Measurements from ENCODE around the gene ZFP30. TPM values are rescaled to one million over a fixed set of nuclear protein-coding genes. Genes with fewer than 3 reads are reported as not detected.
A peak's percentile ranks its signal among the peaks of the same experiment; 100 is the strongest.

ZFP30 gene
- total and polyA plus RNA-seq, 2 of the 4 experiments (the other 2 are of a cell fraction), result 1.7 to 10.2 TPM

- H2AFZ ChIP-seq (replicated peaks; ENCODE audit: low read length, poor library complexity), result peak overlapping the region; percentile 98
- H3K79me1 ChIP-seq (ENCODE audit: low read depth in 1 of 2, low read length in 2 of 2), result no peaks in the 10 kb centered on the region
- intact Hi-C loops (cut with micrococcal nuclease) (loop anchor here (1.0 to 10.0 kb wide), 2 partner anchors 125 to 181 kb away; partner anchors contain the start of genes ZNF570 and ZNF573), in situ Hi-C loops (cut with MboI; ENCODE audit: low sequenced_read_pairs) (no loop called here), dilution Hi-C loops (cut with HindIII; ENCODE audit: low sequenced_read_pairs, unreplicated experiment) (no loop called here)
- no peak overlapping the region for H3K18ac ChIP-seq (ENCODE audit: low read depth, low read length)
- H2AK5ac ChIP-seq (ENCODE audit: low read depth, low read length), result no peak overlapping the region
- H3K4ac ChIP-seq (ENCODE audit: low read depth, low read length), result no peak overlapping the region
- H2BK120ac ChIP-seq (ENCODE audit: low read depth, low read length), result no peak overlapping the region
- no peak for DNase-seq
- H4K5ac ChIP-seq (ENCODE audit: low read depth, low read length), result no peak overlapping the region; the same call in 1 of the 2 replicates
- TF ChIP-seq, protein P1, sequence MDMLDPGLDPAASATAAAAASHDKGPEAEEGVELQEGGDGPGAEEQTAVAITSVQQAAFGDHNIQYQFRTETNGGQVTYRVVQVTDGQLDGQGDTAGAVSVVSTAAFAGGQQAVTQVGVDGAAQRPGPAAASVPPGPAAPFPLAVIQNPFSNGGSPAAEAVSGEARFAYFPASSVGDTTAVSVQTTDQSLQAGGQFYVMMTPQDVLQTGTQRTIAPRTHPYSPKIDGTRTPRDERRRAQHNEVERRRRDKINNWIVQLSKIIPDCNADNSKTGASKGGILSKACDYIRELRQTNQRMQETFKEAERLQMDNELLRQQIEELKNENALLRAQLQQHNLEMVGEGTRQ (IDR thresholded peaks at IDR 0.05; ENCODE audit: low read depth, low read length), result no peak
- no peak for TF ChIP-seq NFE2L2 (IDR thresholded peaks at IDR 0.05; ENCODE audit: low read depth, low read length)
- TF ChIP-seq CHD1 (IDR thresholded peaks at IDR 0.05; ENCODE audit: low read depth, low read length), result no peak
- TF ChIP-seq MXI1 (IDR thresholded peaks at IDR 0.05; ENCODE audit: borderline replicate concordance, low read depth, low read length), result no peak
- TF ChIP-seq BHLHE40 (IDR thresholded peaks at IDR 0.05; ENCODE audit: low read depth, low read length), result no peak
- TF ChIP-seq, protein P2, sequence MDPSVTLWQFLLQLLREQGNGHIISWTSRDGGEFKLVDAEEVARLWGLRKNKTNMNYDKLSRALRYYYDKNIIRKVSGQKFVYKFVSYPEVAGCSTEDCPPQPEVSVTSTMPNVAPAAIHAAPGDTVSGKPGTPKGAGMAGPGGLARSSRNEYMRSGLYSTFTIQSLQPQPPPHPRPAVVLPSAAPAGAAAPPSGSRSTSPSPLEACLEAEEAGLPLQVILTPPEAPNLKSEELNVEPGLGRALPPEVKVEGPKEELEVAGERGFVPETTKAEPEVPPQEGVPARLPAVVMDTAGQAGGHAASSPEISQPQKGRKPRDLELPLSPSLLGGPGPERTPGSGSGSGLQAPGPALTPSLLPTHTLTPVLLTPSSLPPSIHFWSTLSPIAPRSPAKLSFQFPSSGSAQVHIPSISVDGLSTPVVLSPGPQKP (IDR thresholded peaks at IDR 0.05; ENCODE audit: borderline replicate concordance, low read depth, low read length), result no peak
- H3K9me1 ChIP-seq (ENCODE audit: insufficient read depth, low read length), result no peaks in the 10 kb centered on the region
- H3K23ac ChIP-seq (ENCODE audit: low read depth, low read length), result no peak overlapping the region
- H3K9ac ChIP-seq (ENCODE audit: low read depth, low read length), result peak overlapping the region; percentile 68
- no peak overlapping the region for H3K14ac ChIP-seq (replicated peaks; ENCODE audit: low read depth, low read length)
- 2% methylated on average over 5 of the region's 9 CpGs; no CpG with 5 or more reads in 1 of the 2 experiments for WGBS, 2 experiments (ENCODE audit: extremely low coverage in 2 of 2, insufficient read length in 1 of 2)
- H2AK9ac ChIP-seq (replicated peaks; ENCODE audit: low read depth, low read length, poor library complexity), result no peak overlapping the region
- H3K4me3 ChIP-seq (ENCODE audit: insufficient read depth, low read depth, low read length), result peak overlapping the region; percentile 91
- POLR2A ChIA-PET (ENCODE audit: unreplicated experiment), result no interaction called here
- H2BK5ac ChIP-seq (ENCODE audit: low read depth, low read length, poor library complexity, severe bottlenecking), result no peak overlapping the region
- H3K4me1 ChIP-seq (ENCODE audit: control insufficient read depth, insufficient read depth, low read length), result no peaks in the 10 kb centered on the region
- no peaks in the 10 kb centered on the region for H3K27me3 ChIP-seq (ENCODE audit: control insufficient read depth, insufficient read depth, low read length)
- ATAC-seq (ENCODE audit: low read depth), result no peak
- H3K9me3 ChIP-seq (ENCODE audit: control insufficient read depth, insufficient read depth, low read length), result no peaks in the 10 kb centered on the region
- H3K27ac ChIP-seq (ENCODE audit: insufficient read depth, low read length), result no peak overlapping the region; the same call in 1 of the 2 replicates
- H2BK15ac ChIP-seq (ENCODE audit: low read depth, low read length), result no peak overlapping the region
- H4K8ac ChIP-seq (ENCODE audit: low read depth in 2 of 2, low read length in 2 of 2), result peak overlapping the region; percentile 78
- BruUV-seq (replicated peaks), result no TSS peak
- no peak overlapping the region for H2BK20ac ChIP-seq (ENCODE audit: low read depth, low read length)
- no peak overlapping the region for H3K56ac ChIP-seq (ENCODE audit: extremely low read depth, insufficient read depth, low read length)
- H4K20me1 ChIP-seq (ENCODE audit: insufficient read depth, low read length), result no peaks in the 10 kb centered on the region
- CTCF ChIA-PET, result no interaction called here
- H4K91ac ChIP-seq (ENCODE audit: insufficient read depth, low read depth, low read length), result no peak overlapping the region
- H3K4me2 ChIP-seq (ENCODE audit: low read depth, low read length), result peak overlapping the region; percentile 76
- no peaks in the 10 kb centered on the region for H3K36me3 ChIP-seq (ENCODE audit: control insufficient read depth, insufficient read depth, low read length)
These were observed 61.3 kb downstream of the ZFP30 start for GRCh38 chr19:37593996-37594303.
